Endometrium (tissue), 2 donors: ENCODE data around the gene CELSR3.

ENCODE experiments used
- FAIRE-seq: peaks from 2 replicates; lab custom pipeline; 2012; peaks lifted over from hg19 to GRCh38; lab: Jason Lieb, UNC
- donor health status: control.
- donor health status: control.

Gene CELSR3

GRCh38 chr3:48599509-48600285 lies 63.0 kb downstream of the CELSR3 start:
- no peak for FAIRE-seq

GRCh38 chr3:48599077-48599501 lies 63.6 kb downstream of the CELSR3 start:
- no peak for FAIRE-seq

GRCh38 chr3:48598323-48599076 lies 64.2 kb downstream of the CELSR3 start:
- FAIRE-seq, result no peak

- FAIRE-seq, result no peak
Measured at GRCh38 chr3:48597408-48597800, 65.3 kb downstream of the CELSR3 start.

- no peak for FAIRE-seq
Measured at GRCh38 chr3:48596676-48597407, 65.8 kb downstream of the CELSR3 start.

- no peak for FAIRE-seq
Measured at GRCh38 chr3:48596157-48596556, 66.5 kb downstream of the CELSR3 start.

GRCh38 chr3:48595526-48596121 lies 67.1 kb downstream of the CELSR3 start:
- no peak for FAIRE-seq

- no peak for FAIRE-seq
Measured at GRCh38 chr3:48595075-48595525, 67.6 kb downstream of the CELSR3 start, which contains the start of gene COL7A1. COL7A1 (minus strand) TSS chr3:48595329; CDS start chr3:48595159, 170 bp downstream.

- no peak for FAIRE-seq
Measured at GRCh38 chr3:48594417-48595049, 68.2 kb downstream of the CELSR3 start.

GRCh38 chr3:48593337-48593736 lies 69.3 kb downstream of the CELSR3 start:
- FAIRE-seq, result no peak

GRCh38 chr3:48592519-48593087 lies 70.1 kb downstream of the CELSR3 start:
- no peak for FAIRE-seq

GRCh38 chr3:48591886-48592518 lies 70.7 kb downstream of the CELSR3 start:
- FAIRE-seq, result no peak

GRCh38 chr3:48591436-48591835 lies 71.2 kb downstream of the CELSR3 start:
- FAIRE-seq, result no peak

- no peak for FAIRE-seq
Measured at GRCh38 chr3:48588230-48588629, 74.5 kb downstream of the CELSR3 start.

GRCh38 chr3:48587686-48588085 lies 75.0 kb downstream of the CELSR3 start:
- FAIRE-seq, result no peak
